ENCODE data around the gene IDI1. TPM values are rescaled to one million over a fixed set of nuclear protein-coding genes. Genes with fewer than 3 reads are reported as not detected.
A peak's percentile ranks its signal among the peaks of the same experiment; 100 is the strongest.

The IDI1 gene
- polyA plus RNA-seq (2012; ENCODE audit: insufficient read depth, insufficient read length, low read depth) = 30.6 TPM

- Histone ChIP-seq H3K36me3 (no peaks in the 10 kb centered on the region; the same call in none of the 2 replicates), H3K27me3 (no peaks in the 10 kb centered on the region), H3K4me3 (ENCODE audit: low read depth, low read length) (peak within 1 kb of the TSS; percentile 89), H3K9me3 (no peaks in the 10 kb centered on the region), H3K4me1 (no peaks in the 10 kb centered on the region; the same call in none of the 2 replicates)
- no peak for TF ChIP-seq CTCF (IDR thresholded peaks at IDR 0.05; ENCODE audit: low read depth, low read length)
- peak; percentile 98 for DNase-seq
Measured at GRCh38 chr10:1048732-1049424, at the start of gene IDI1. IDI1 (minus strand) TSS chr10:1049119; CDS start chr10:1049003, 116 bp downstream.

GRCh38 chr10:1097436-1097835 is 48.5 kb upstream of the IDI1 start:
- Histone ChIP-seq H3K4me3 (ENCODE audit: low read depth, low read length) (no peak overlapping the region), H3K36me3 (peaks cover 4% of the 10 kb centered on the region), H3K9me3 (no peaks in the 10 kb centered on the region), H3K27me3 (no peaks in the 10 kb centered on the region), H3K4me1 (no peaks in the 10 kb centered on the region)
- no peak for TF ChIP-seq CTCF (IDR thresholded peaks at IDR 0.05; ENCODE audit: low read depth, low read length)
- DNase-seq = no peak

DNA sequence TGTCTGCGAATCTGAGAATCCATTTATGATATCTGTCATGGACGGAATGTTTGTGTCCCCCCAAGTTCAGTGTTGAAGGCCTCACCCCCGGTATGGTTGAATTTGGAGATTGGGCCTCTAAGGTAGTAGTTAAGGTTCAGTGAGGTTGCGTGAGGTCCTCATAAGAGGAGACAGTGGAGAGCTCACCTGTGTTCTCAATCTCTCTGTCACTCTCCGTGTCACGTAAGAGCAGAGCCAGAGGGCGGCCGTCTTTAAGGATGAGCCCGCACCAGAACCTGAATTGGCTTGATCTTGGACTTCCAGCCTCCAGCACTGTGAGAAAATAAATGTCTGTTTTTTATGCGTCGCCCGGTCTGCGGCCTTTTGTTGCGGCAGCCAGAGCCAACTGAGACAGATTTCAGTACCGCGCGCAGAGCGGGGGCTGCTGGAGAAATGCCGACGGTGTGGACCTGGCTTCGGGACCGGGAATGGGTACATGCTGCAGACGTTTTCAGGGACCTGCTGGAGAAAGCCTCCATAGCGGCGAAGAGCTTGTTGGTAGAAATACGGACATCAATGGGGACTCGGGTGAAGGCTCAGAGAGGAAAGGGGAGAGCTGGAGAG is 47.5 kb upstream of the IDI1 start:
- no peak overlapping the region for H3K4me3 ChIP-seq (ENCODE audit: low read depth, low read length)
- H3K4me1 ChIP-seq = no peaks in the 10 kb centered on the region
- peaks cover 4% of the 10 kb centered on the region for H3K36me3 ChIP-seq
- TF ChIP-seq CTCF (IDR thresholded peaks at IDR 0.05; ENCODE audit: low read depth, low read length) = no peak
- H3K27me3 ChIP-seq = no peaks in the 10 kb centered on the region
- no peak for DNase-seq
- no peaks in the 10 kb centered on the region for H3K9me3 ChIP-seq

GRCh38 chr10:1095498-1095897 is 46.6 kb upstream of the IDI1 start:
- Histone ChIP-seq H3K36me3 (peaks cover 8% of the 10 kb centered on the region), H3K4me1 (no peaks in the 10 kb centered on the region), H3K27me3 (no peaks in the 10 kb centered on the region), H3K9me3 (no peaks in the 10 kb centered on the region), H3K4me3 (ENCODE audit: low read depth, low read length) (no peak overlapping the region)
- DNase-seq = no peak
- no peak for TF ChIP-seq CTCF (IDR thresholded peaks at IDR 0.05; ENCODE audit: low read depth, low read length)

DNA sequence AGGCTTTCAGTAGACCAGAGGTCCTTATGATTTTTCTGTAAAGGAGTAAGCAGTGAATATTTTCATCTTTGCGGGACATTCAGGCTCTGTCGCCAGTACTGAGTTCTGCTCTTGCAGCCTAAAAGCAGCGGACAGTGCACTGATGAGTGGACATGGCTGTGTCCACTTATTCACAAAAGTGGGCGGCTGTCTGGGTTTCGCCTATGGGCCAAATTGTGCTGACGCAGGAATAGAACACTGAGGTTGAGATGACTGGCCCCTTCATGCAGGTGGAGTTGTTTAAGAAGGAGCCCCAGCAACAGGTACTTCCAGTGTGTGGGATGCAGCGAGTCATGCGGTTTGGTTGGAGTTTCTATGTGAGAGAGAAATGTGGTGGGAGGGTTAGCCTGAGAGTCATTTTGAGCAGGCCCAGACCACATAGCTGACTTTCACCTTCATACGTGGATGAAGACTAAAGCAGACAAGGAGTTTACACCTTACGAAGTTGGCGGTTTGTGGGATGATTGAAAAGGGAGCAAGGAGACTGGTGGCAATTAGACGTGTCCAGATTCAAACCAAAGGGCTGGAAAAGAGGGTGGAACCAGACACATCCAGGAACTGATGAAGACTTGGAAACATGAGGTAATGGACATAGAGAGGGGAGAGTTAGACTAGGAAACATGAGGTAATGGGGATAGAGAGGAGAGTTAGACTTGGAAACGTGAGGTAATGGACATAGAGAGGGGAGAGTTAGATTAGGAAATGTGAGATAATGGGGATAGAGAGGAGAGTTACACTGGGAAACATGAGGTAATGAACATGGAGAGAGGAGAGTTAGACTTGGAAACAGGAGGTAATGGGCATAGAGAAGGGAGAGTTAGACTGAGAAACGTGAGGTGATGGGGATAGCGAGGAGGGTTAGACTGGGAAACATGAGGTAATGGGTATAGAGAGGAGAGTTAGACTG is 45.5 kb upstream of the IDI1 start:
- no peak for DNase-seq
- Histone ChIP-seq H3K27me3 (no peaks in the 10 kb centered on the region), H3K9me3 (no peaks in the 10 kb centered on the region), H3K4me1 (no peaks in the 10 kb centered on the region), H3K36me3 (peaks cover 13% of the 10 kb centered on the region), H3K4me3 (ENCODE audit: low read depth, low read length) (no peak overlapping the region)
- TF ChIP-seq CTCF (IDR thresholded peaks at IDR 0.05; ENCODE audit: low read depth, low read length) = no peak

Data from BE2C (cell line).